Measurements from ENCODE around the gene HBB.

Gene HBB

GRCh38 chr11:5247472-5248192, 20.8 kb upstream of the HBB start:
- DNase-seq (ENCODE audit: low read depth in 2 of 3, low spot score in 1 of 3): no peak

DNA sequence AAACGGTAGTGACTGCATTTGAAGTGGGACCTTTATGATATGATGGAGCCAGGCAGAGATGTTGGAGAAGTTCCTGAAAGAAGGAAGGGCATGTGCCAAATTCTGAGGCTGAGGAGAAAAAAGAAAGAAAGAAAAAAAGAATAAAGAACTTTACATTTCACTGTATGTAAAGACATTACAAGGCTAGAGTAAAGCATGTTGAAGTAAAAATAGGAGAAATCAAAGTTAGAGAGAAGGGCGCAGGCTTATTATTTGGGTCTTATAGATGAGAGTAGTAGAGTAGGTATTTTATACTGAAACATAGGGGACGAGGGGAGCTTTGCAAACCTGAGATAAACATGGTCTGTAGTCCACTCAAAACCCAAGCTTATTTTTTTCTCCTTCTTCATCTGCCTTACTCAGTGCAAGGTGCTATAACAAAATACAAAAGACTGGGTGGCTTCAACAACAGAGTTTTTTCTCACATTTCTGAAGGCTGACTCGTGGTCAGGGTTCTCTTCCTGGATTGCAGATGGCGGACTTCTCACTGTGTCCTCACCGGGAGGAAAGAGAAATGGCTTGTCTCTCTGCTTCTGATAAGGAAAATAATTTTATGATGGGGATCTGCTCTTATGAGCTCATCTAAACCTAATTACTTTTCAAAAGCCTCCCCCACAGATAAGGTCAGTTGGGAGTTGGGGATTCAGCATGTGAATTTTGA, 20.1 kb upstream of the HBB start:
- no peak for DNase-seq (ENCODE audit: low read depth in 2 of 3, low spot score in 1 of 3)

- no peak for DNase-seq (ENCODE audit: low read depth in 2 of 3, low spot score in 1 of 3)
Observed at GRCh38 chr11:5245155-5245554, 18.3 kb upstream of the HBB start.

DNA sequence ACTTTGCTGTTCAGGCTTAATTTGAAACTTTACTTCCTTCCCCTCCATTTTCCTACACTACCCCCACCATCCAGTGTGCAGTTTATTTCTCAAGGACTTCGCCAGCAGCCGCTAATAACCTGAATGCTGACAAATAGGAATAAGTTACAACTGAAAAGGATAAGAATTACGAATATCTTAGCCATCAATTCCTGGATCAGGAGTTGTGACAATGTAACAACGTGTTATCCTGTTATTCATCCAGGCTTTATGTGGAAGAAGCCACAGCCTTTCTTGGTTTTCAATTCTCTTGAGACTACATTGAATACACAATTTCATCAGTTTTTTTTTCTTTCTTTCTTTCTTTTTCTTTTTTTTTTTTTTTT, 16.9 kb upstream of the HBB start:
- DNase-seq (ENCODE audit: low read depth in 2 of 3, low spot score in 1 of 3): no peak

DNA sequence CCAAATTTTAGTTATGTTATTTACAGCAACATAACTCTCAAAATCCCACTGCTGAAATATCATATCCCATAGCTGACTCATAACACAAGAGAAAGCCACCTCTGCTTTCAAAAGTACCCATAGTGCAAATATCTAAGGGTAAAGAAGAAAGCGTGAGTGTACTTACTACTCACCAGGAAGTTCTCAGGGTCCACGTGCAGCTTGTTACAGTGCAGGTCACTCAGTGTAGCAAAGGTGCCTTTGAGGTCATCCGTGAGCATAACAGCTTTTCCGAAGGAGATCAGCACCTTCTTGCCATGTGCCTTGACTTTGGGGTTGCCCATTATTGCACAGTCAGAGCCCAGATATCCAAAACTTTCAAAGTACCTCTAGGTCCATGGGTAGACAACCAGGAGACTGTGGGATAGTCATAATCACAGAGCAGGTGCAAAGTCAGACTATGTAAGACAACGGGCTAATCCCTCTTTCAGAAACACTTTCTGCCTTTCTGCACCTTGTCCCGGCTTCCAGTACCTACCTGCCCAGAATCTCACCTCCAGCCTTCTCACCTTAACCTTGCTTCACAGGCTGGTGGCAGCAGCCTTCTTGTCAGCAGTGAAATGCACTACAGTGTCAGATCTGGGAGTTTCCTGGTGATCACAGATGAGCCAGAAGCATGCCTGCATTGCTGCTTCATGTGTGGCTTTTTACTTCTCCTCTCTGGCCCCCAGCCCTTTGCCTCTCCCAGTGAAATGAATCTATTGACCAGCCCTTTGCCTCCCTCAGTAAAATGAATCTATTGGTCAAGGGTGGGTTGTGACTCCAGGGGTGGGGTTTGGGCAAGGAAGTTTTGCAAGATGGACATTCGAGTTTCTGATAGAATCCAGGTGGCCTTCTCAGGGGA, 16.3 kb upstream of the HBB start:
- DNase-seq (ENCODE audit: low read depth in 2 of 3, low spot score in 1 of 3): no peak

DNA sequence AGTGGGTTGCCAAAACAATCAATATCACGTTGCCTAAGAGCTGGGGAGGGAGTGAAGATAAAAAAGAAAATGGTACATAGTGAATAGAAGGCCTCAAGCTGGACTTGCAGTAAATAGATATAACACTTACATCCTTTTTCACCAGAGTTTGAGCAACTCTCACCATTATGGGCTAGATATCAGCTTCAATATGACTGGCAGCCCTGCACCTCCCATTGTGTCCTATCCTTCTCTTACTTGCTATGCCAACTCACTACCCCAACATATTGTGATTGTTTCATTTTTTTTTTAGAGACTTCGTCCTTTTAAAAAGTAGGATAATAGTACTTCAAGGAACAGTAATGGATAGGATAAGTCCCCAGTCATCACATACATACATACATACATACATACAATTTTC, 15.3 kb upstream of the HBB start:
- no peak for DNase-seq (ENCODE audit: low read depth in 2 of 3, low spot score in 1 of 3)

DNA sequence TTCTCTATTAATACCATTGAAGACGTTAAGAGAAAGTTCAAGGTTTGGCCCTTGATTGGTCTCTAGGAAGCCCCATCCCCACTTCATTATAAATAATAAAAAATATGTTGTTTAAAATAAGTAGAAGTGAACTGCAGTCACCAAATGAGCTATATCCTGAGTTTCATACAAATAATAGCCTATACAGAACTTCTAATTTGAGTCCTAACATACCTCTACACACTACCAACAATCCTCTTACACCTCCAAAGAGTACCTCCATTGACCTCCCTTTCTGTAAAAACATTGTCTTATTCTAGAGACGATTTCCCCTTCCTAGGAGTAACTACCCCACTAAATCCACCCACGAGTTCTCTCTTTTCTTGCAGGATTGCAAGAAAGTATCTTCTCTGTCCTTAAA, 14.6 kb upstream of the HBB start:
- DNase-seq (ENCODE audit: low read depth in 2 of 3, low spot score in 1 of 3): no peak

DNA sequence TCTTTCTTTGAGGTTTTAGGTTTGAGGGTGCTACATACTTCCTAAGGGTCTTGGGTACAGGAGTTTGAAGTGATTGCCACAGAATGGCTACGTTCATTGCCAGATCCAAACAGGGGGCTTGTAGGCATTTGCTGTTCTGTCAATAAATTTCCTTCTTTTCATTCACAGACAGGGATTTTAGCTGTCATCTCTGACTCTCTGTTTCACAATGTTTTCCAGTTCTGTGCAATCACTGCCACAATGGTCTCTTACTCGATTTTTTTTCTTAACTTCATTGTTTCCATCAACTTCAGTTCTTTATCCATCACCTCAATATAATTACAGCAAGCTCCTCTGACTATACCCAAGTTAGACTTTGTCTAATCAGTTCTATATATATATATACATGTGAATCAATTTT, 13.6 kb upstream of the HBB start:
- DNase-seq (ENCODE audit: low read depth in 2 of 3, low spot score in 1 of 3): no peak

DNA sequence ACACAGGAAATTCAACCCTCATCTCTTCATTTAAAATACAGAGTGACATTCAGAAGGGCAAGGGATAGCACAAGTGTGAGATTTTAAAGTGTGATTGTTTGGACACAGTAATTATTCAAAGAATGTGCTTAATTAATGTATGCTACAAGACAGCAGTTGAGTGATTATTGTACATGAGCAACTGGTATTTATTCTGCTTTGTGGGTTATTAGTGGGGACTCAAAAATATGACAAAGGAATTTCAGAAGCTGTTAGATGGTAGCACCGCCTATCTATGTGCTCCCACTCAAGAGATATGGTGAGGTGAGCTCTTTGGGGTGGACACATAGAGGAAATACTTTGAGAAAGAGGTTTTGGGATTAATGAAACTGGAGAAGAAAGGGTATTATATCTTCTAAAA, 13.2 kb upstream of the HBB start:
- no peak for DNase-seq (ENCODE audit: low read depth in 2 of 3, low spot score in 1 of 3)

DNA sequence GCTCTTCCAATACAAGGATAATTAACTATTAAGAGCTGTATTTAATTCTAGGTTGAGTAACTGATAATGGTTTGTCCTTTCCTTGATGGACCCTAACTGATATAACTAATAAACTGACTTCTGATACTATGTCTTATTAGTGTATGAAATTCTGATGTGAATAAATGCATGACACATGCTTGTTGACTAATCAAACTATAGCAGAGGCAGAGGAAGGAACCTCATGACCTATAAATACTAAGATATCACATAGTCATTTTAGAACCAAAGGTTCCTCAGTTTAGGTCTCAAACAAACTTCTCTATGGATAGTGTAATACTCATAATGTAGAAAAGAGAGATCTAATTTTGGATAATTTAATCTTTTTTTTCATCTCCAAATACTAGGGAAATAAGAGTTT, 12.2 kb upstream of the HBB start:
- no peak for DNase-seq (ENCODE audit: low read depth in 2 of 3, low spot score in 1 of 3)

GRCh38 chr11:5238486-5238885, 11.6 kb upstream of the HBB start:
- DNase-seq (ENCODE audit: low read depth in 2 of 3, low spot score in 1 of 3): no peak

DNA sequence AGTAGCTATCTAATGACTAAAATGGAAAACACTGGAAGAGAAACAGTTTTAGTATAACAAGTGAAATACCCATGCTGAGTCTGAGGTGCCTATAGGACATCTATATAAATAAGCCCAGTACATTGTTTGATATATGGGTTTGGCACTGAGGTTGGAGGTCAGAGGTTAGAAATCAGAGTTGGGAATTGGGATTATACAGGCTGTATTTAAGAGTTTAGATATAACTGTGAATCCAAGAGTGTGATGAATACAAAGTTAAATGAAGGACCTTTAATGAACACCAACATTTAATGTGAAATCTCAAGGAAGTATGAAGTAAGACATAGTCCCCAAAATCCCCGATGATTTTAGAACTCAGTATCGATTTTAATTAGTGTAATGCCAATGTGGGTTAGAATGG, 10.5 kb upstream of the HBB start:
- no peak for DNase-seq (ENCODE audit: low read depth in 2 of 3, low spot score in 1 of 3)

DNA sequence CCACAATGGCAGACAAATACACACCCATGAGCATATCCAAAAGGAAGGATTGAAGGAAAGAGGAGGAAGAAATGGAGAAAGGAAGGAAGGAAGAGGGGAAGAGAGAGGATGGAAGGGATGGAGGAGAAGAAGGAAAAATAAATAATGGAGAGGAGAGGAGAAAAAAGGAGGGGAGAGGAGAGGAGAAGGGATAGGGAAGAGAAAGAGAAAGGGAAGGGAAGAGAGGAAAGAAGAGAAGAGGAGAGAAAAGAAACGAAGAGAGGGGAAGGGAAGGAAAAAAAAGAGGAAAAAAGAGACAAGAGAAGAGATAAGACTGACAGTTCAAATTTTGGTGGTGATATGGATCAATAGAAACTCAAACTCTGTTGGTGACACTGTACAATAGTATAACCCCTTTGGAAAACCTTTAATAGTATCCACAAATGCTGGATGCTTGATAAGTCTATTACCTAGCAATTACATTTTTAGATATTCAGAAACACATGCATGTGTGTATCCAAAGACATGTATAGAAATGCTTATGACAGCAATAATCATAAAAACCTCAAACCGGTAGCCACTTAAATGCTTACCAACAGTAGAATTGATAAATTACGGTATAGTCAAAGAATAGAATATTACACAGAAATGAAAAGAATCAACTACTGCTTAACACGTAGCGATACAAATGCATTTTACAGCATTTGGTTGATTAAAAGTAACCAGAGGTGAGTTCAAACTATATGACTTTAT, 8.7 kb upstream of the HBB start:
- no peak for DNase-seq (ENCODE audit: low read depth in 2 of 3, low spot score in 1 of 3)

DNA sequence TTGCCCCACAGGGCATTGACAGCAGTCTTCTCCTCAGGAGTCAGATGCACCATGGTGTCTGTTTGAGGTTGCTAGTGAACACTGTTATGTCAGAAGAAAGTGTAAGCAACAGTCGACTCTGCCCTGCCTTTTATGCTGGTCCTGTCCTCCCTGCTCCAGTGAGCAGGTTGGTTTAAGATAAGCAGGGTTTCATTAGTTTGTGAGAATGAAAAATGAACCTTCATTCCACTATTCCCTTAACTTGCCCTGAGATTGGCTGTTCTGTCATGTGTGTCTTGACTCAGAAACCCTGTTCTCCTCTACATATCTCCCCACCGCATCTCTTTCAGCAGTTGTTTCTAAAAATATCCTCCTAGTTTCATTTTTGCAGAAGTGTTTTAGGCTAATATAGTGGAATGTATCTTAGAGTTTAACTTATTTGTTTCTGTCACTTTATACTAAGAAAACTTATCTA, 7.5 kb upstream of the HBB start, which contains the start of gene HBD:
Gene HBD (minus strand): TSS at position 103 of the 454 bp plus-strand sequence. CDS start 50 bp downstream, at position 53.
- DNase-seq (ENCODE audit: low read depth in 2 of 3, low spot score in 1 of 3): no peak

DNA sequence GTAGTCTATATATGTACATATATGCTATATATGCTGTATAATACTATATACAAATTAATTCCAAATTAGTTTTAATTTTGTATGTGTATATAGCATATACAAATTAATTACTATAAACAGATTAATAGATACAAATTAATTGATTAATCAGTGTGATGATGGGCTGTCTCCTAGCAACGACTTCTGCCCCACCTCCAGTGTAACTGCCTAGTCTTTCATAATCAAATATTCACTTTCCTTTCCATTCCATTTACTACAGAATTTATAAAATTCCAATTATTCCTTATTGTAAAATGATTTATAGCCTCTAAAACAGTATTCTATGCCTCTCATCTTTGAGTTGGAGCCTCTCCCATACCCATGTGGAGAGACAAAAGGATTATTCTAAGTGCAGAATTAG, 6.4 kb upstream of the HBB start:
- DNase-seq (ENCODE audit: low read depth in 2 of 3, low spot score in 1 of 3): no peak

DNA sequence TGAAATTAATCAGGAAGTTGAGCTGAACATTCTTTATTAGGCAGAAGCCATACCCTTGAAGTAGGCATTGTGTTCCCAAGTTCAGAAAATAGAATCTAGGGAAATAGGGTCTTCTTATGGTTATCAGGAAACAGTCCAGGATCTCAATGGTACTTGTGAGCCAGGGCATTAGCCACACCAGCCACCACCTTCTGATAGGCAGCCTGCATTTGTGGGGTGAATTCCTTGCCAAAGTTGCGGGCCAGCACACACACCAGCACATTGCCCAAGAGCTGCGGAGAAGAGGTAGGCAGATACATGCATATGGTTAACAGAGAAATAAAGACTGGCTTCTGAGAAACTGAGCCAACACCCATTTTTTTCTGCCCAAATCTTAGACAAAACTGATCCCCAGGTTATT, 6.0 kb upstream of the HBB start:
- no peak for DNase-seq (ENCODE audit: low read depth in 2 of 3, low spot score in 1 of 3)

- no peak for DNase-seq (ENCODE audit: low read depth in 2 of 3, low spot score in 1 of 3)
Observed at GRCh38 chr11:5232176-5232575, 5.3 kb upstream of the HBB start.

DNA sequence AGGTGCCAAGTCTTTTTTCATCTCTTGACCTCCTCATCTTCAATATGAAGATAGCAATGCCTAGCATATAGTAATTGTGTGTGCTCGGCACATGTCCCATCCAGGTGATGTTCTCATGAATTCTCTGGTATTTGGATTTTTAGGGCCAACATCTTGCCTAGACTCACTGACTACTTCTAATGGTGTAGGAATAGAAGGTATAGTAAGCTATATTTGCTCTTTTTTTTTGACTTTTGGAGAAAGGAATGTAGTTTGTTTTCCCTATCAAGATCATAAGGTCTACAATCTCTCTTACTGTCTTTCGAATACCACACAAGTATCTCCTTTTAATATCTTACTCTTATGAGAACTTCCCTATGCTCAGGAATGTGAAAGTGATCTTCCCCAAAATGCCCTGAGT, 4.2 kb upstream of the HBB start:
- no peak for DNase-seq (ENCODE audit: low read depth in 2 of 3, low spot score in 1 of 3)

DNA sequence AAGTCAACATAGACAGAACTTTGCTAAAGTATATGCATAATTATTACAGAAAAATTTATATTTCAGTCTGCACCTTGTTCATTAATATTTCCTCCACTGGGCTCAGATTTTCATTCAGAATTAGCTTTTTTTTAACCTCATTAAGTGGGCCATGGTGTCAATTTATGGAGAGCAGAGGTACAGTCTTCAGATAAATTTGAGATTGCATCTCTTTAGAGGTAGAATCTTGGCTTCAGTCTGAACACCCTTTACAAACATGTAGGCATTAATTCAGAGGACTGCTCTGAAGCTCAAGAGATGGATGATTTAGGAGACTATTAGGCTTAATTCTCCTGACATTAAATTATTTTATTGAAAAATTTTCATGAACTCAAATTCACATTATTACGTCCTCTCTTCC, 3.4 kb upstream of the HBB start:
- DNase-seq (ENCODE audit: low read depth in 2 of 3, low spot score in 1 of 3): no peak

- DNase-seq (ENCODE audit: low read depth in 2 of 3, low spot score in 1 of 3): no peak
Observed at GRCh38 chr11:5229796-5230195, 2.9 kb upstream of the HBB start.

DNA sequence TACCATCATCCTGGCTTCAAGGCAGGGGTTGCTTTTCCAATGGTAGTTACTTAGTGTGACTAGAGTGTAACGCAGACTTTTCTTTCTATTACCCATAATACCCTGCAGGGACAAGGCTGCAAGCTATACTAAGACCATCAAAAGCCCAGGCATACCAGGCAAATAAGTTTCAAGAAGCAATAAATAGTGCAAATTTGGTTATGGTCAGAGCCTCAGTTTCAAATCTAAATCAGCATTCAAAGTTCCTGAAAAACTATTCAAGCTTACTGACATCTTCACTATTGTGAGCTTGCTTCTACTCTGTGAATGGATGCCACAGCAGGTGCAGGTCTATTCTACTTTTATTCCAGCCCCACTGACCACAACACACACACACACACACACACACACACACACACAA, 2.5 kb upstream of the HBB start:
- no peak for DNase-seq (ENCODE audit: low read depth in 2 of 3, low spot score in 1 of 3)

Measured in stimulated activated CD4-positive, alpha-beta T cell treated with anti-CD3 and anti-CD28 coated beads, Interleukin-12 subunit alpha, Interleukin-12 subunit beta, amount 100 ng/mL, for 48 hours (primary cell).